Ovary (tissue), 3 donors: Measurements from ENCODE around the gene CDAN1.

Experiments
- CTCF ChIP-seq, 3 donors: fragments of 450-650 bp in 2 of 3; fragments of 200-600 bp in 1 of 3; IDR thresholded peaks; one replicate each; pipeline versions ENCODE4 v1.5.1 to v1.8.0; 2016 to 2022; ENCODE audit warnings: antibody characterized with exemption in 3 of 3, mild to moderate bottlenecking in 1 of 3
- POLR2A ChIP-seq: fragments of 450-650 bp; IDR thresholded peaks from one replicate; pipeline ENCODE4 v1.6.1; 2017; ENCODE audit warnings: antibody characterized with exemption, mild to moderate bottlenecking, moderate library complexity
- donor health status: DM: no; HTN: no; CAD: no.

- TF ChIP-seq POLR2A (no peak), CTCF (IDR thresholded peaks at IDR 0.05) (no peak)
Observed at GRCh38 chr15:42737529-42738328, 801 bp upstream of the CDAN1 start.
